Measurements from ENCODE around the gene EMX2.

EMX2 gene

GRCh38 chr10:117545141-117546019 lies 2.8 kb downstream of the EMX2 start:
- no peak for FAIRE-seq

- no peak for FAIRE-seq
Observed at GRCh38 chr10:117546020-117546580, 3.6 kb downstream of the EMX2 start.

GRCh38 chr10:117546581-117547015 lies 4.1 kb downstream of the EMX2 start:
- FAIRE-seq = no peak

GRCh38 chr10:117547016-117547715 lies 4.6 kb downstream of the EMX2 start:
- FAIRE-seq = no peak

GRCh38 chr10:117547716-117548668 lies 5.4 kb downstream of the EMX2 start:
- FAIRE-seq = no peak

- FAIRE-seq = no peak
Observed at GRCh38 chr10:117549100-117549585, 6.6 kb downstream of the EMX2 start.

GRCh38 chr10:117550076-117550475 lies 7.5 kb downstream of the EMX2 start:
- no peak for FAIRE-seq

GRCh38 chr10:117550599-117551329 lies 8.2 kb downstream of the EMX2 start:
- FAIRE-seq = no peak

- no peak for FAIRE-seq
Observed at GRCh38 chr10:117551330-117552155, 9.0 kb downstream of the EMX2 start.

- no peak for FAIRE-seq
Observed at GRCh38 chr10:117552156-117552631, 9.6 kb downstream of the EMX2 start.

- FAIRE-seq = no peak
Observed at GRCh38 chr10:117552701-117553141, 10.2 kb downstream of the EMX2 start.

GRCh38 chr10:117553142-117553814 lies 10.7 kb downstream of the EMX2 start:
- FAIRE-seq = no peak

- no peak for FAIRE-seq
Observed at GRCh38 chr10:117553815-117554172, 11.2 kb downstream of the EMX2 start.

GRCh38 chr10:117554241-117554814 lies 11.8 kb downstream of the EMX2 start:
- no peak for FAIRE-seq

GRCh38 chr10:117555017-117555416 lies 12.5 kb downstream of the EMX2 start:
- FAIRE-seq = no peak

- FAIRE-seq = no peak
Observed at GRCh38 chr10:117555863-117556262, 13.3 kb downstream of the EMX2 start.

- no peak for FAIRE-seq
Observed at GRCh38 chr10:117556356-117556755, 13.8 kb downstream of the EMX2 start.

- FAIRE-seq = no peak
Observed at GRCh38 chr10:117559712-117560111, 17.2 kb downstream of the EMX2 start.

- no peak for FAIRE-seq
Observed at GRCh38 chr10:117560942-117561341, 18.4 kb downstream of the EMX2 start.

GRCh38 chr10:117562220-117562619 lies 19.7 kb downstream of the EMX2 start:
- FAIRE-seq = no peak

Measured in islet of Langerhans (tissue), 1 donor.